GM06990 (cell line): Measurements from ENCODE around the gene VAV3.

Experiments used
- DNase-seq: peaks from one replicate; pipeline ENCODE4 v3.0.0-alpha.2; 2011; ENCODE audit not compliant: insufficient read length; ENCODE audit errors: extremely low read depth
- H3K27me3 ChIP-seq: replicated peaks from 2 replicates; pipeline ENCODE4 v1.6.0; 2011; ENCODE audit warnings: low read length; ENCODE audit not compliant: control insufficient read depth, insufficient read depth
- H3K36me3 ChIP-seq: 2 replicates; pipeline ENCODE4 v1.5.1; 2011; ENCODE audit warnings: low read length; ENCODE audit not compliant: control insufficient read depth, insufficient read depth
- H3K4me3 ChIP-seq: replicated peaks from 2 replicates; pipeline ENCODE4 v1.5.1; 2011; ENCODE audit warnings: low read depth, mild to moderate bottlenecking, control low read depth, low read length
- TF ChIP-seq, protein P1 (sequence below): IDR thresholded peaks from 2 replicates; pipeline ENCODE4 v1.5.1; 2011; ENCODE audit warnings: low read length, control low read depth, mild to moderate bottlenecking, inconsistent platforms; ENCODE audit not compliant: insufficient read depth, poor library complexity, severe bottlenecking

Gene VAV3

DNA sequence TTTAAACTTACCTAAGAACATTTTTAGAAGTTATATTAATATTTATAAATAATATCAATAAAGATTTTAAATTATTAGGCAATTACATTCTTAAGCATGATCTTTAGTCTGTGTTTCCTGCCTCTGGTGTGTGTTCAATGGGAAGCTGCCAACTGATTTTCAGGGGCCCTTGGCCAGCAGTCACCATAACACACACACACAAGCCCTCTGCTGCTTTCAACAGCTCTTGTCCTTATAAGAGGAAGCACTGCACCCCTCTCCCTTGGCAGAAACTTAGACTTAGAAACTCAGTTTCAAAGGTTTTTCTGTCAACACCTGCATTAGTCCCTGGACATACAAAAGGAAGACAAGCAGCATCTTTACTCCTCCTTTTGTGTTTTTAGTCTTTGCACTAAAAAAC is 81.4 kb downstream of the VAV3 start:
- H3K4me3 ChIP-seq, result no peak overlapping the region
- H3K36me3 ChIP-seq, result no peaks in the 10 kb centered on the region
- no peaks in the 10 kb centered on the region; the same call in none of the 2 replicates for H3K27me3 ChIP-seq
- TF ChIP-seq, protein P1, sequence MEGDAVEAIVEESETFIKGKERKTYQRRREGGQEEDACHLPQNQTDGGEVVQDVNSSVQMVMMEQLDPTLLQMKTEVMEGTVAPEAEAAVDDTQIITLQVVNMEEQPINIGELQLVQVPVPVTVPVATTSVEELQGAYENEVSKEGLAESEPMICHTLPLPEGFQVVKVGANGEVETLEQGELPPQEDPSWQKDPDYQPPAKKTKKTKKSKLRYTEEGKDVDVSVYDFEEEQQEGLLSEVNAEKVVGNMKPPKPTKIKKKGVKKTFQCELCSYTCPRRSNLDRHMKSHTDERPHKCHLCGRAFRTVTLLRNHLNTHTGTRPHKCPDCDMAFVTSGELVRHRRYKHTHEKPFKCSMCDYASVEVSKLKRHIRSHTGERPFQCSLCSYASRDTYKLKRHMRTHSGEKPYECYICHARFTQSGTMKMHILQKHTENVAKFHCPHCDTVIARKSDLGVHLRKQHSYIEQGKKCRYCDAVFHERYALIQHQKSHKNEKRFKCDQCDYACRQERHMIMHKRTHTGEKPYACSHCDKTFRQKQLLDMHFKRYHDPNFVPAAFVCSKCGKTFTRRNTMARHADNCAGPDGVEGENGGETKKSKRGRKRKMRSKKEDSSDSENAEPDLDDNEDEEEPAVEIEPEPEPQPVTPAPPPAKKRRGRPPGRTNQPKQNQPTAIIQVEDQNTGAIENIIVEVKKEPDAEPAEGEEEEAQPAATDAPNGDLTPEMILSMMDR, result no peak
- DNase-seq, result no peak

DNA sequence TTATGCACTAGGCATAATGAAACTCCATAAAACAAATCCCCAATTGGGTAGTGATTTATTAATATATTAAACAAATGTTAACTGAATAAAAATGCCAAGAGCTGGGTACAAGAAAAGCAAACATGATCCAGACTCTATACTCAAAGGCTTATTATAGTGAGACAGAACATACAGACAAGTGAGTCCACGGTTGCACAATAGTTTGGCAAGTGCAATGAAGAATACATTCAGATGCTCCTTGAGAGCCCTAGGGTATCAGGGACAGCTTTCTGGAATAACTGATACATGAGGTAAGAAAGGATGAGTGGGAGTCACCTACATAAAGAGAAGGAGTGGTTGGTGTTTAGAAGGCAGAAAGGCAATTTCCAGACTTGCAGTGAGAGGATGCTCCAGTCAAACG is 85.1 kb downstream of the VAV3 start:
- DNase-seq, result no peak
- Histone ChIP-seq H3K27me3 (no peaks in the 10 kb centered on the region; the same call in none of the 2 replicates), H3K4me3 (no peak overlapping the region), H3K36me3 (no peaks in the 10 kb centered on the region)
- TF ChIP-seq, protein P1, result no peak

DNA sequence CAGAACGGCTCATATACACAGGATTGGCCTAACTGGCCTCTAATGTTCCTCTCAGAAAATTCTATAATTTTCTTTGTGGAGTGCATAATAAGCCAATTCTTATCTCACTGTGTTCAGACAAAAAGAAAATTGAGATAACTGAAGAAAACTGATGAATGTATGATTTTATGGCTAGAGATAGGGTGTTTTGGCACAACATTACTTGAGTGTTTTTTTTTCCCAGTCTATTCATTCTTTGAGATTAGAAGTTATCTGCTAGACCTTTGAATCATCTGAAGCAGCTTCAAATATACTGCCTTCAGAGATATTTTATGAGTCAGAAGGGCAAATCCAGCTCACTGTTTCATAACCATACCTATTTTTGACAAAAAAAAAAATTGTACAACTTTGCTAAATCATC is 85.6 kb downstream of the VAV3 start:
- no peaks in the 10 kb centered on the region; the same call in 1 of the 2 replicates for H3K27me3 ChIP-seq
- no peaks in the 10 kb centered on the region for H3K36me3 ChIP-seq
- H3K4me3 ChIP-seq, result no peak overlapping the region
- no peak for DNase-seq
- TF ChIP-seq, protein P1, result no peak

DNA sequence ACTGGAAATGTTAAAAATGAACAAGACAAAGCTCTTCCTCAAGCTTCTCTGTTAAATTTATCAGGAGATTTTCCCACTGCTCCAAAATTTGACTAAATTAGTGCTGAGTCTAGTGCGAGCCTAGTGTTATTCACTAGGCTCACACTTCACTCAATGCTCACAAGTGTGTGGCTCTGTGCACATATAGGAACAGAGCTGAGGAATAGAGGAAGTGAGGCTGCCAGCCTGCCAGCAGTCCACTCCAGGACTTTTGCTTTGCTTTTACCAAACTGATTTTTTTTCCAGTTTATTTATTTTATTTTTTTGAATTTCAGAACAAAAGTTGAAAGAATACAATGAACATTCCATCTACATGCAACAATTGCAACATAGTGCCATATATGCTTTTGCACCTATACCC is 87.2 kb downstream of the VAV3 start:
- Histone ChIP-seq H3K27me3 (no peaks in the 10 kb centered on the region; the same call in 1 of the 2 replicates), H3K36me3 (no peaks in the 10 kb centered on the region), H3K4me3 (no peak overlapping the region)
- TF ChIP-seq, protein P1, result no peak
- DNase-seq, result no peak

DNA sequence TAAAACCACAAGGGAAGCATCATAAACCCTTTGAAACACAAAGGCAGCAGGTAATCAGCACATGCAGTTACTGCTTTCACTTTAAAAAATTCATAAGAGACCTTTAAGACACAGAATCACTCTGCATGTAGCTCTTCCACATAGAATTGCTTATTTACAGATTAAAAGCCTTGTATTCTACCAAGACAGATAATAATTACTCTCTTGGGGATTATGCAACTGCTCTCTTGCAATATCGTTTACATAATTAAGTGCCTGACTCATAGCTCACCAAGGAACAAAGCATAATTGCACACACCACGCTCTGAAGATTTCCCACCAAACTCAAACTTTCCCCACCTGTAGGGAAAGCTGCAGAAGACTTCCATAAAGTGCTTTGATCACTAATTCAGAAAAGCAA is 87.9 kb downstream of the VAV3 start:
- Histone ChIP-seq H3K4me3 (no peak overlapping the region), H3K27me3 (no peaks in the 10 kb centered on the region; the same call in 1 of the 2 replicates), H3K36me3 (no peaks in the 10 kb centered on the region)
- DNase-seq, result no peak
- TF ChIP-seq, protein P1, result no peak

DNA sequence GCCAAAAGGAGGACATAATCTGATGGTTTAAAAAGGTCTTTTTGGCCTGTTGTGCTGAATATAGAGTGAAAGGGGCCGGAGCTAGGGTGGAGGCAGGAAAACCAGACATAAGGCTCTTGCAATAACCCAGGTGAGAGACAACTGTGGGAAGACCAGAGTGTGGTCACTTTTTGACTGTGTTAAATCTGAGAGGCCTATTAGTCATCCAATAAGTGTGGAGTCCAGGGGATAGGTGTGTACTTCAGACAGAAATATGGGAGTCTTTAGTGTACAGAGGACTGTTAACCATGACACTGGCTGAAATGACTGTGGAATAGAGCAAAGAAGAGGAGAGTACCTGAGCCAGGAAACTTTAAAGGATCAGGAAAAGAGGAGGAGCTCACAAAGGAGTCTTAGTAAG is 89.3 kb downstream of the VAV3 start:
- TF ChIP-seq, protein P1, result no peak
- Histone ChIP-seq H3K36me3 (no peaks in the 10 kb centered on the region), H3K4me3 (no peak overlapping the region), H3K27me3 (no peaks in the 10 kb centered on the region; the same call in 1 of the 2 replicates)
- no peak for DNase-seq
